Osteocyte (in vitro differentiated cells): ENCODE data around the gene OLFML2B. TPM values are rescaled to one million over a fixed set of nuclear protein-coding genes. Genes with fewer than 3 reads are reported as not detected.
A peak's percentile ranks its signal among the peaks of the same experiment; 100 is the strongest.

Experiments used
- DNase-seq: peaks from one replicate; pipeline ENCODE4 v3.0.0; 2021; ENCODE audit warnings: mixed read lengths; ENCODE audit not compliant: unreplicated experiment; ENCODE audit errors: extremely low spot score
- H3K27ac Mint-ChIP-seq: one replicate; pipeline ENCODE4 v1.8.0; 2021; ENCODE audit warnings: mild to moderate bottlenecking, mixed read lengths; ENCODE audit not compliant: unreplicated experiment
- H3K27me3 Mint-ChIP-seq: one replicate; pipeline ENCODE4 v1.8.0; 2021; ENCODE audit warnings: mixed read lengths; ENCODE audit not compliant: unreplicated experiment
- H3K36me3 Mint-ChIP-seq: one replicate; pipeline ENCODE4 v1.8.0; 2021; ENCODE audit warnings: mixed read lengths; ENCODE audit not compliant: unreplicated experiment
- H3K4me1 Mint-ChIP-seq: one replicate; pipeline ENCODE4 v1.8.0; 2021; ENCODE audit warnings: mixed read lengths; ENCODE audit not compliant: unreplicated experiment
- H3K4me3 Mint-ChIP-seq: one replicate; pipeline ENCODE4 v1.8.0; 2021; ENCODE audit warnings: mild to moderate bottlenecking, moderate library complexity, mixed read lengths; ENCODE audit not compliant: unreplicated experiment
- H3K9me3 Mint-ChIP-seq: one replicate; pipeline ENCODE4 v1.8.0; 2021; ENCODE audit warnings: mixed read lengths; ENCODE audit not compliant: unreplicated experiment
- long read RNA-seq: library from polyadenylated mRNA; unstranded; transcript quantifications from one replicate; pipeline ENCODE4 v2.0.0, GENCODE V29; 2021
- total RNA-seq: library from RNA; stranded (reverse); gene quantifications from 2 replicates; pipeline ENCODE4 v1.2.1, GENCODE V29; 2021
- TF ChIP-seq, protein P1 (sequence below): fragments of 200-600 bp; sonication (generic); IDR thresholded peaks from 2 replicates; pipeline ENCODE4 v1.5.0; 2021; ENCODE audit warnings: antibody characterized with exemption, mild to moderate bottlenecking, moderate library complexity

Gene OLFML2B
- total RNA-seq: 66.0 and 66.7 TPM in 2 replicates
- long read RNA-seq, transcript OLFML2B-202 (2 exons, 1,153 nt): minor isoform, 5 of 131 reads
- long read RNA-seq, transcript OLFML2B-203 (8 exons, 2,685 nt): minor isoform, 6 of 131 reads
- long read RNA-seq, transcript OLFML2B-201 (8 exons, 3,160 nt): major isoform, 81 of 131 reads
- long read RNA-seq, partial matches to known transcripts: 14 of 131 reads
- long read RNA-seq, other reads (novel, unspliced or antisense): 25 of 131 reads

DNA sequence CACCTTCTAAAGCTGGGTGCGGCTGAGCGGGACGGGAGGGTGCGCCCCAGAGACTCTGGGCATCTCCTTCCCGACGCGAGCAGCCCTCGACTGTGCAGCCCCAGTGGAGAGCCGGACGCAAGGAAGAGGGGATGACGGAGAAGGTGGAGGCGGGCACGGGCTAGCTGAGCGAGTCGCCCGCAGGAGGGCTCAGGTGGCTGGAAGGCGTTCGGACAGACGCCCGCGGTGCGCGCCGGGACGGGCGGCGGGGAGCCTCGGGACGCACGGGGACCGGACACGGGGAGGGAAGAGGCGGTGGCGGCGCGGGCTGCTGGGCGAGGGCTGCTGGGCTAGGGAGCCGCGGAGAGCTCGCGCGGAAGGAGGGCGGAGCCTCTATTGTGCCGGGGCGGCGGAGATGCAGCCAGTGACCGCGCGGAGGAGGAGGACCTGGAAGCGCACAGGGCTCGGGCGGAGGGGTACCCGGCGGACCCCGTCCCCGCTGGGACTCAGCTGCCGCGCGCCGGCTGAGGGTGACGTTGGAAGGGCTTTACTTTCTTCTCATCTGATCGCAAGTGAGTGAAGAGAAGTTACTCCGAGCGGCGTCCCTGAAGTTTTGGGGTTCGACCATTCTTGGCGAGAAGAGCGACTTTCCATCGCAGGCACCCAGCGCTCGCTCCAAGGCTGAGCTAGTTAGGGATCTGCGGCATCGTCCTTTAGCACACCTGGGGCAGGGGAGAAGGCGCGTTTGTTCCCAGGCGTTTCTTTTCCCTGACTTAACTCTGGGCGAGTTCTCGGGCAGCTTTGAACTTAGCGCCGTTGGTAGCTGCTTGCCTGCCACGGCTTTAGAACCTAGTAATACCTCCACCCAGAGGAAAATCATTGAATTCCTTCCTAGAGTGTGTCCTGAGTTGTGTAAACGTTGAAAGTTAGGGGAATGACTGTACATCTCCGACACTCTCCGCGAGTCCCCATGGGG, at the start of gene OLFML2B:
TSS of gene OLFML2B (minus strand) at position 323 of the 955 bp plus-strand sequence. CDS start 439 bp downstream, outside the sequence.
- peaks cover 48% of the 10 kb centered on the region for H3K4me1 Mint-ChIP-seq
- TF ChIP-seq, protein P1, sequence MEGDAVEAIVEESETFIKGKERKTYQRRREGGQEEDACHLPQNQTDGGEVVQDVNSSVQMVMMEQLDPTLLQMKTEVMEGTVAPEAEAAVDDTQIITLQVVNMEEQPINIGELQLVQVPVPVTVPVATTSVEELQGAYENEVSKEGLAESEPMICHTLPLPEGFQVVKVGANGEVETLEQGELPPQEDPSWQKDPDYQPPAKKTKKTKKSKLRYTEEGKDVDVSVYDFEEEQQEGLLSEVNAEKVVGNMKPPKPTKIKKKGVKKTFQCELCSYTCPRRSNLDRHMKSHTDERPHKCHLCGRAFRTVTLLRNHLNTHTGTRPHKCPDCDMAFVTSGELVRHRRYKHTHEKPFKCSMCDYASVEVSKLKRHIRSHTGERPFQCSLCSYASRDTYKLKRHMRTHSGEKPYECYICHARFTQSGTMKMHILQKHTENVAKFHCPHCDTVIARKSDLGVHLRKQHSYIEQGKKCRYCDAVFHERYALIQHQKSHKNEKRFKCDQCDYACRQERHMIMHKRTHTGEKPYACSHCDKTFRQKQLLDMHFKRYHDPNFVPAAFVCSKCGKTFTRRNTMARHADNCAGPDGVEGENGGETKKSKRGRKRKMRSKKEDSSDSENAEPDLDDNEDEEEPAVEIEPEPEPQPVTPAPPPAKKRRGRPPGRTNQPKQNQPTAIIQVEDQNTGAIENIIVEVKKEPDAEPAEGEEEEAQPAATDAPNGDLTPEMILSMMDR: peak; percentile 70
- peaks cover 7% of the 10 kb centered on the region for H3K36me3 Mint-ChIP-seq
- DNase-seq: peak; percentile 89
- H3K27me3 Mint-ChIP-seq: no peaks in the 10 kb centered on the region
- peaks cover 9% of the 10 kb centered on the region for H3K9me3 Mint-ChIP-seq
- H3K4me3 Mint-ChIP-seq: peak within 1 kb of the TSS; percentile 93
- peak within 1 kb of the TSS; percentile 84 for H3K27ac Mint-ChIP-seq

DNA sequence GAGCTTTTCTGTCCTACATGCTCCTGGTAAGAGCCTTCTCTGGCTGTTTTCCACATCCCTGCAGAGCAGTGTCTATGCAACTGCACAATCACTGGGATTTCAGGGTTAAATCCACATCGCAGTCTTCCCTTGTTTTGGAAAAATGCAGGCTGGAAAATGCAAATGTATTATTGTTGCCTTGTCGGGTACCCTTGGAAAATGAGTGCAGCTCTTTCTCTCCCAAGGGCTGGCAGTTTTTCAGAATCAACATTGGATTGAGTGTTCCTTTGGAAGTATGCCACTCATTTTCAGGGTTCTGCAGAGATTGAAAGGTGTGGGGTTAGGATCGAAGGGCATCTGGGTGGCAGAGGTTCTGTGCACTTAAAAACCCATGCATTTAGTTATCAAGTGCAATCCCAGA, 49.1 kb upstream of the OLFML2B start:
- TF ChIP-seq, protein P1: no peak
- no peak overlapping the region for H3K27ac Mint-ChIP-seq
- H3K4me3 Mint-ChIP-seq: no peak overlapping the region
- peaks cover 19% of the 10 kb centered on the region for H3K4me1 Mint-ChIP-seq
- no peaks in the 10 kb centered on the region for H3K36me3 Mint-ChIP-seq
- peaks cover 54% of the 10 kb centered on the region for H3K27me3 Mint-ChIP-seq
- DNase-seq: no peak
- H3K9me3 Mint-ChIP-seq: no peaks in the 10 kb centered on the region

DNA sequence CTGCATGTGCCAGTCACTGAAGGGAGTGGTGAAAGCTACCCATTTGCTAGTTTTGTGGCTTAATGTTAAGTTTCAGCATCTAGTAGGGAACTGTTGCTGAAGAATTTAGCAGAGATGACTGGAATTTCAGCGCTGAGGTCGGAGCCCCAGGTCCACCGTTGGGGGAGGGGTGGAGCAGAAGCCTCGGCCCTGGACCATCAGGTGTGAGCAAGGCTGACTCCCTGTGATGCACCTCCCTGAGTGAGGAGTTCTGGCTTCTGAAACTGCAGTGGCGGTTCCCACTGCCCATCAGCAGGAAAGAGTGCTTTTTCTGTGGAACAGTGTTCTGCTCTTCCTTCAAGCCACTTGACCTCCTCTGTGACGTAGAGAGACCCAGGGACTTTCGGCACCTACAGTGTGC, 47.2 kb upstream of the OLFML2B start:
- H3K27me3 Mint-ChIP-seq: peaks cover 55% of the 10 kb centered on the region
- peaks cover 19% of the 10 kb centered on the region for H3K4me1 Mint-ChIP-seq

DNA sequence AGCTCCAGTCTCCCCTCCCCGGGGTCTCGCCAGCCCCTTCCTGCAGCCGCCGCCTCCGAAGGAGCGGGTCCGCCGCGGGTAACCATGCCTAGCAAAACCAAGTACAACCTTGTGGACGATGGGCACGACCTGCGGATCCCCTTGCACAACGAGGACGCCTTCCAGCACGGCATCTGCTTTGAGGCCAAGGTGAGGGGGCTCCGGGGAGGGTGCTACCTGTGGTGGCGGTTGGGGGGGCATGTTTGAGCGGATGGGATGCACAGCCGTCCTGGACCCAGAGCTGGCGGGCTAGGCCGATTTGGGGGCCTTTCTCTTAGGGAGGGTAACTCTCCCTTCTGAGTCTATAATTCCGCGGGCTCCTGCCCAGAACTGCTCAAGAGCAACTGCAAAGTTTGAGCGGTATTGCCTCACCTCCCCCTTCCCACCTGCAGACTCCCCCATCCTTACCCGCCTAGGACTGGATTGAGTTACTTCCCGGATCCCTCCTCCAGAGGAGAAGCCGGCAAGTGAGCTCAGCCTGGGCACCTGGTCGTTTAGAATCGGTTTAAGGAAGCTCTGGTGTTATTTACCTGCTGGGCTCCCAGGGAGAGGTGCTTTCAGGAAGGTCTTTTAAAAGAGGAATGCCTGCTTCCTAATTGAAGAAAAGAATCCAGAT, 46.6 kb upstream of the OLFML2B start:
- no peaks in the 10 kb centered on the region for H3K36me3 Mint-ChIP-seq
- H3K27ac Mint-ChIP-seq: no peak overlapping the region
- peak overlapping the region; percentile 77 for H3K4me3 Mint-ChIP-seq
- peaks cover 54% of the 10 kb centered on the region for H3K27me3 Mint-ChIP-seq
- H3K4me1 Mint-ChIP-seq: peaks cover 19% of the 10 kb centered on the region
- DNase-seq: no peak
- H3K9me3 Mint-ChIP-seq: no peaks in the 10 kb centered on the region
- TF ChIP-seq, protein P1: no peak

More for the DNA sequence above, 47.2 kb upstream of the OLFML2B start:
- Mint-ChIP-seq H3K36me3 (no peaks in the 10 kb centered on the region), H3K27ac (no peak overlapping the region), H3K9me3 (no peaks in the 10 kb centered on the region), H3K4me3 (peak overlapping the region; percentile 77)
- DNase-seq: no peak
- TF ChIP-seq, protein P1: no peak
